NK-92 (cell line): ENCODE data around the gene RASAL2.
"Not testable (repeated sequence)": the region's sequence is repeated elsewhere in the genome, so short reads cannot be mapped to it uniquely, and the experiment has no call there.

Source experiments
- DNase-seq: peaks from one replicate; lab custom pipeline; 2025; ENCODE audit not compliant: unreplicated experiment; lab: John Stamatoyannopoulos, UW

The RASAL2 gene

DNA sequence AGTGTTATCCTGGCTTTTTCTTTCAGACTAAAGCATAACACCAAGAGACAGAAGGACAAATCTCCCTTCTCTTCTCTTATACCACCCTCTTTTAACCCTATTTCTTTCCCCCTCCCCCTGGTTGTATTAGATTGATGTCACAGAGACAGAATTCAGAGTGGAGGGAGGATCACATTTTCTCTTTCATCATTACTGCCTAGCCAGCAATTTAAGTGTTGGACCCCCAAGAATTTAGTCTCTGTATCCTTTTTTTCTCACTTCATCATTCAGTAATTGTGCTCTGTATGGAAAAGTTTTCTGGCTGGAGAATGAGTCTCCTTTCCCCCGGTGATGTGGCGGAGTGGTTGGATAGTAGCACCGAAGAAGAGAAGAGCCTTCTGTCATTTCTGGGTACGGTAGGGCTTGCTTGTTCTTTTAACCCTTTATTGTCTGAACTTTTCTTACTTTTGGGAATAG lies 278.1 kb downstream of the RASAL2 start:
- DNase-seq: no peak

- no peak for DNase-seq
Measured at GRCh38 chr1:178374016-178374415, 280.1 kb downstream of the RASAL2 start.

DNA sequence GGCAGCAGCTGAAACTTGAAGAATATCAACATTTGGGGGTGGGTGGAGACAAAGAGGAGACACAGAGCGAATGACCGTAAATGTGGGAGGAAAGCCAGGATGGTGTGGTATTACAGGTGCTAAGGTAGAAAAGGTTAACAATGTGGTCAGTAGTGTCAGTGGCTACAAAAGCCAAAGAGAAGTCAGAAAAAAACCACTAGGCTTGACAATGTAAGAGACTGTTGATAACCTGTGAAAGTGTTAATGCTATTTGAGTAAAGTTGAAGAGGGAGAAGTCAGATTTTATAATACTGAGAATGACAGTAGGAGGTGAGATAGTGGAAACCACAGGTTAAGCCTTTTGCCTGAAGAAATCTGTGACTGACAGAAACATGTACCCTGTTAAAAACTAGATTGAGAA lies 282.1 kb downstream of the RASAL2 start:
- DNase-seq: no peak

DNA sequence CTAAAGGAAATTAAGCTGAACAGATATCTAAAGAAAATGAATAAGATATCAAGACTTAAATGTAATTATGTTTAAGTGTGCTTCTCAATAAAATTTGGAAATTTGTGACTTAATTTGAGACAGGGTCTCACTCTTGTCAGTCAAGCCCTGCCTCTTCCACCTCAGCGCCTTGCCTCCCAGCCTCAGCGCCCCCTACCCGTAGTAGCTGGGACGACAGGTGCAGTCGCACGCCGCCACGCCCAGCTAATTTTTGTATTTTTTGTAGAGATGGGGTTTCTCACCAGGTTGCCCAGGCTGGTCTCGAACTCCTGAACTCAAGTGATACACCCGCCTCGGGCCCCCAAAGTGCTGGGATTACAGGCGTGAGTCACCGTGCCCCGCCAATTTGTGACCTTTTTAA lies 285.9 kb downstream of the RASAL2 start:
- no peak for DNase-seq

- DNase-seq: no peak
Measured at GRCh38 chr1:178382372-178382771, 288.5 kb downstream of the RASAL2 start.

DNA sequence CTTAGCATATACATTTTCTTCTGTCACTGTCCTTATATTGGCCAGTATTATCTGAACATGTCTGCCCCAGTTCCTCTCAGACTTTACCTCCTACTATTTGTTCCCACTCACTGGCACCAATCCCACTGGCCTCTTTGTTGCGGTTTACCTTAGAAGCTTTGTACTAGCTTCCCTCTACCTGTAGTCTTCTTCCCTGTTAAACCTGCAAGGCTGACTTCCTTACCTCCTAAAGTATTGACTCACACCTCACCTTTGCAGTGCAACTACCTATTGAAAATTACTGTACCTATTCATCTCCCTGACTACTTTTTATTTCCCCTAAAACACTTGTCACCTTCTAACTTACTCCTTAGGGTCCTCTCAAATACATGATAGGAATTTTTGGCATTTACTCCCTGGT lies 291.8 kb downstream of the RASAL2 start:
- no peak for DNase-seq

DNA sequence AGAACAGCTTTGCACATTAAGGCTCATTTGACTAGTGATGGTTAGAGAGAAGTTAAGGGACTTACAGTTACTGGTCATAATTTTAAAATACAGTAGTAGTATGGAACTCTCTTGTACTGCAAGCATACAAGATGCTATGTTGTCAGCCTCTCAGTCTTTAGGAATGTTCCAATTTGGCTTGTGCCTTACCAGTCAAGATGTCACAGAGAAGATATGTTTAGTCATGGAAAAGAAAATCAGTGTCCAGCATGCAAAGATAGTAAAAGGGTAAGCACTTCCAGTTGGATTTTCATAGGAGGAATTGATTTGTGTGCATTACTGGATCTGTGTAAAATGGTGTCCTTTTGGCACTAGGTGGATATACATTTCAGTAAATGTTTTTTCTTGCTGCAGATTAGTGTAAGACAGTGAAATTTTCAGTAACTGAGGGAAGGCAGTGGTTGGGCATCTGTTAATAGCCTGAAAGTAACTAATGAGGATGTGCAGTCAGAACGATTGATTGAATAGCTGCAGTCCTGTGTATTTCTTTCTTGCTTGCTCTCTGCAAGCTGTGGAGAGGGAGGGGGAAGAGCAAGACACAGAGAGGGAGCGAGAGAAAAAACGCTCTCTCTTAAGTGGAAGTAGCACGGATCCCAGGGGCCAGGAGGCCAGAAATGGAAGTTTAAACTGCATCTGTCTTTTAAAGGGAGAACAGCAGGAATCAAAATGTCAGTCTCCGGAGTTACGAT lies 294.7 kb downstream of the RASAL2 start:
- no peak for DNase-seq

GRCh38 chr1:178389441-178389840 lies 295.5 kb downstream of the RASAL2 start:
- no peak for DNase-seq

DNA sequence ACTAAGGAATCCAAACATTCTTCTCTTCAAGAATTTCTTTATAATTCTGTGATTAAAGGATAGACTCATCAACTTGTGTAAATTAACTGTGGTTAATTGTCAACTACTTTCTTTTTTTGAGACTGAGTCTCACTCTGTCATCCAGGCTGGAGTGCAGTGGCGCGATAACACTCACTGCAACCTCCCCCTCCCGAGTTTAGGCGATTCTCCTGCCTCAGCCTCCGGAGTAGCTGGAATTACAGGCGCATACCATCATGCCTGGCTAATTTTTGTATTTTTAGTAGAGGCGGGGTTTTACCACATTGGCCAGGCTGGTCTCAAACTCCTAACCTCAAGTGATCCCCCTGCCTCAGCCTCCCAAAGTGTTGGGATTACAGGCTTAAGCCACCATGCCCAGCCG lies 296.4 kb downstream of the RASAL2 start:
- DNase-seq: not testable (repeated sequence)

DNA sequence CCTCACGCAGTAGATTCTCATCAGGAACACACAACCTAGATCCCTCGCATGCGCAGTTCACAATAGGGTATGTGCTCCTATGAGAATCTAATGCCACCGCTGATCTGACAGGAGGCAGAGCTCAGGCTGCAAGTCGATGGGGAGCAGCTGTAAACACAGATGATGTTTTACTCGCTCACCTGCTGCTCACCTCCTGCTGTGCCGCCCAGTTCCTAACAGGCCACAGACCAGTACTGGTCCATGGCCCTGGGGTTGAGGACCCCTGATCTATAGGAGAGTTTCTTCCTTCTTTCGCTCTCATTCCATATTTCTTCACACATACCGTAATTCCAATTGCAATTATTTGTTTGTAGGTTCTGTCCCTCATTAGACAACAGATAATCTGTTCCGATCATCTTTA lies 299.5 kb downstream of the RASAL2 start:
- DNase-seq: no peak

- no peak for DNase-seq
Measured at GRCh38 chr1:178396789-178397188, 302.9 kb downstream of the RASAL2 start.

GRCh38 chr1:178397678-178398077 lies 303.8 kb downstream of the RASAL2 start:
- no peak for DNase-seq

GRCh38 chr1:178399177-178399728 lies 305.3 kb downstream of the RASAL2 start:
- DNase-seq: no peak

DNA sequence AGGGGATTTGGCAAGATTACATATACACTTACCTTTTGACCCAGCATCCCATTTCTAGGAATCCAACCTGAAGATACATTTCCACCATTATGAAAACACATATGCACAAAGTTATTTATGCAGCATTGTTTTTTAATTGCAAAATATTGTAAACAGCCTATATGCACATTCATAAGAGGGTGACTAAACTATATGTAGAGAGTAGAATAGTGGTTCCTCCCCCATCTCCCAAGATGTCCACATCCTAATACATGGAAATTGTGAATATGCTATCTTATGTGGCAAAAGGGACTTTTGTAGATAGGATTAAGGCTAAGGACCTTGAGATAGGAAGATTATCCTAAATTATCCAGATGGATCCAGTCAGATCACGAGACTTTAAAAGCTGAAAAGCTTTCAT lies 311.2 kb downstream of the RASAL2 start:
- DNase-seq: no peak

GRCh38 chr1:178407215-178407614 lies 313.3 kb downstream of the RASAL2 start:
- DNase-seq: no peak

DNA sequence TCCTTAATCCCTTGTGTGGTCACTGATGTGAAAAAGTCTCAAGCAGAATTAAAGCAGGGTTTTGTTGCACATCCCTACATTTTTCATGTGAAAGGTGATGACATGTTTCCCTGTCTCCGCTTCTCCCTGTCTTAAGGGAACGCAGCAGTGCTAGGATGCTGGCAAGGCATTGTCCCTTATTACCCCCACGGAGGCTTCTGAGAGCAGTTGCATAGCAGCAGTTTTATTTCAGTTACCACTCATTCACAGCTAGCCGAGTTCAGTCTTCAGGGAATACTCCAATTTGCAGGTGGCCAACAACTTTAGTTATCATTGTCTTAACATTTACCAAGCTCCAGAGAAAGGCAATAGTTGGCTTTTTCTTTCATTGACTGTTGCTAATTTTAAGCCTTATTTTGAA lies 313.8 kb downstream of the RASAL2 start:
- no peak for DNase-seq

GRCh38 chr1:178408871-178409270 lies 315.0 kb downstream of the RASAL2 start:
- DNase-seq: no peak

DNA sequence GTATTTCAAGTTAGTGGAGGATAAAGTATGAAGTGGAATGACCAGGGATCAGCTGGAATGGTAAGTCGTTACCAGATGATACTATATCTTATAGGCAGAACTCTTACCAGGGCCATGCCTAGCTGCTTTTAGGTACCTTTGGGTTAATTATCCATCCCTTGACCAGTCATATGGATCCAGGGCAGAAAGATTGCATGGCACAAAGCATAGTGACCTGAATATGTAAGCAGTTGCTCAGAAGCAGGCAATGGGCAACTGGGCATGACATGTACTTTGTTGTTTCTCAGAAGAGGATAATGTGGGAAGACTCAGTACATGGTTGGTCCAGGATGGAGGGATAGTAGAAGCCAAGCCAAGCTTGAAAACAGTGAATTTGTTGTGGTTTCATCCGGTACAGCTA lies 315.6 kb downstream of the RASAL2 start:
- no peak for DNase-seq

DNA sequence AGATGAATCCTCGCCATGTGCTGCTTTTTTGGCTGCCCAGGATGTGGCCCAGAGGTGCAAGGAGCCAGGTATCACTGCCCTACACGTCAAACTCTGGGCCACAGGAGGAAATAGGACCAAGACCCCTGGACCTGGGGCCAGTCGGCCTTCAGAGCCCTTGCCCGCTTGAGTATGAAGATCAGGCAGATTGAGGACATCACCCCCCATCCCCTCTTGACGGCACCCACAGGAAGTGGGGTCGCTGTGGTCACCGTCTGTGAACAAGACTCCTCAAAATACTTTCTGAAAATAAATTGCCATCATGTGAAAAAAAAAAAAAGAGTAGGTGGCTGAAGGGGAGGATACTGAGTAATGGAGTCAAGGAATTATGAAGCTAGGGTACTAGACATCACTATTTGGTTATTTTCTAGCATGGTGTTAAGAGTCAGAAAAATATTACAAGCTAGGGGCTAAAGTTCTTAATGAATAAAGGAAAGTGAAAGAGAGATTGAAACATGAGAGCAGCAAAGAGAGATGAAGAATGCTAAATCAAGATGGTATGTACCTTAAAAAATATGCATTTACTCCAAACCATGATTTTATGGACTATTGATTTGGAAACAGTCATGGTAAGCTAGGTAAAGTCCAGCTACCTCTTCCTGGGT lies 318.0 kb downstream of the RASAL2 start:
- DNase-seq: no peak

GRCh38 chr1:178412400-178412770 lies 318.5 kb downstream of the RASAL2 start:
- DNase-seq: no peak

- DNase-seq: no peak
Measured at GRCh38 chr1:178417858-178418257, 324.0 kb downstream of the RASAL2 start.

DNA sequence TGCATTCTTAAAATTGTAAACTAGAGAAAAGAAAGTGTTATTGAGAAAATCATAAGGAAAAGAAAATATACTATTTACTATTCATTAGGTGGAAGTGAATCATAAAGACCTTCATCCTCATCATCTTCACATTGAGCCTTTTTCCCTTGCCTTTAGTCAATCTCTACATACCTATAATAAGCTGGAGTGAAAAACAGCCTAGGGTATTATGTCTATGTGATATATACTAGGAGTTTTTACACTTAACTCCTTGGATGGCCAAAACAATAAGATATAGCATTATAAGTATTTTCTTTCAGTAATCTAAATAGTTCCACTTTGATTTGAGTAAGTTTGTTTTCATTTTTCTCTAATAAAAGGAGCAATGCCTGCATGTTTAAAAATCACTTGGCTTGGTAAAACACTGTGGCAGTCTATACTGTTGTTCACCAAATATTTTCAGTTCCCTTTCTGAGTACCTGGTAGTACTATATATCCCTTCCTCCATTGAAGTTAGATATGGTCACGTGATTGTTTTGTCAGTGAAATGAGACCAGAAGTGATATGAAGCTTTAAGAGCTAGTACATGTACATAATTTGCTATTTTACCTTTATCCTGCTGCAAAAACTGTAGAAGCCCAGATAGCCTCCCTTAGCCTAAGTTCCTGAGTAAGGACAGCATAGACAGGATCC lies 324.5 kb downstream of the RASAL2 start:
- DNase-seq: no peak
